ENCODE data around the gene CEP97. TPM values are rescaled to one million over a fixed set of nuclear protein-coding genes. Genes with fewer than 3 reads are reported as not detected.
"Not testable (repeated sequence)": the region's sequence is repeated elsewhere in the genome, so short reads cannot be mapped to it uniquely, and the experiment has no call there.

CEP97 gene
- total RNA-seq, 1 experiment from 2014 or later, result 12.0 TPM

DNA sequence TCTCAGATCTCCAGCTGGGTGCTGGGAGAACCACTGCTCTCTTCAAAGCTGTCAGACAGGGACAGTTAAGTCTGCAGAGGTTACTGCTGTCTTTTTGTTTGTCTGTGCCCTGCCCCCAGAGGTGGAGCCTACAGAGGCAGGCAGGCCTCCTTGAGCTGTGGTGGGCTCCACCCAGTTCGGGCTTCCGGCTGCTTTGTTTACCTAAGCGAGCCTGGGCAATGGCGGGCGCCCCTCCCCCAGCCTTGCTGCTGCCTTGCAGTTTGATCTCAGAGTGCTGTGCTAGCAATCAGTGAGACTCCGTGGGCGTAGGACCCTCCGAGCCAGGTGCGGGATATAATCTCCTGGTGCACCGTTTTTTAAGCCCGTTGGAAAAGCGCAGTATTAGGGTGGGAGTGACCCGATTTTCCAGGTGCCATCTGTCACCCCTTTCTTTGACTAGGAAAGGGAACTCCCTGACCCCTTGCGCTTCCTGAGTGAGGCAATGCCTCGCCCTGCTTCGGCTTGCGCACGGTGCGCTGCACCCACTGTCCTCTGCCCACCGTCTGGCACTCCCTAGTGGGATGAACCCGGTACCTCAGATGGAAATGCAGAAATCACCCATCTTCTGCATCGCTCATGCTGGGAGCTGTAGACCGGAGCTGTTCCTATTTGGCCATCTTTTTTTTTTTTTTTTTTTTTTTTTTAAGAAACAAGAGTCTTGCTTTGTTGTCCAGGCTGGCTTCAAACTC, 29.1 kb downstream of the CEP97 start:
- H3K27me3 Mint-ChIP-seq (ENCODE audit: low read depth); ATAC-seq; CTCF ChIA-PET; H3K27ac Mint-ChIP-seq; POLR2A ChIA-PET; DNase-seq (ENCODE audit: low spot score); H3K4me1 Mint-ChIP-seq; H3K4me3 Mint-ChIP-seq: not testable (repeated sequence)
- Mint-ChIP-seq H3K36me3 (peaks cover 72% of the 10 kb centered on the region), H3K9me3 (peaks cover 33% of the 10 kb centered on the region)

DNA sequence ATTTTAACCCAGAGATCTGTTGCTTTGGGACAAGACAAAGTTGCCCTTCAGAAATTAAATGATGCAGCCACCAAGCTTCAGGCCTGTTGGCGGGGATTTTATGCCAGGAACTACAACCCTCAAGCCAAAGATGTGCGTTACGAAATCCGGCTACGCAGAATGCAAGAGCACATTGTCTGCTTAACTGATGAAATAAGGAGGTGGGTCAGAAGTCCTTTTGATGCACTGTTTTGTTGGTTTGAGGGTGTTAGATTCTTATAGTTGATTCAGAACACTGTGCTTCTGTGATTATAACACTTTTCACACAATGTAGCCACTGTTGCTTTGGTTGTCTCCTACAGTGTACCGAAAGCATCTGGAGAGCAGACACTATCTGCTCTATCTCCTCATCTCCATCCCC, 33.8 kb downstream of the CEP97 start:
- Mint-ChIP-seq H3K27me3 (ENCODE audit: low read depth) (no peaks in the 10 kb centered on the region), H3K27ac (no peak overlapping the region), H3K9me3 (peaks cover 12% of the 10 kb centered on the region), H3K36me3 (peaks cover 57% of the 10 kb centered on the region), H3K4me1 (no peaks in the 10 kb centered on the region), H3K4me3 (no peak overlapping the region)
- DNase-seq (ENCODE audit: low spot score) (no peak), ATAC-seq (no peak)
- CTCF ChIA-PET, result no interaction called here
- POLR2A ChIA-PET, result no interaction called here
- TF ChIP-seq, protein P1, sequence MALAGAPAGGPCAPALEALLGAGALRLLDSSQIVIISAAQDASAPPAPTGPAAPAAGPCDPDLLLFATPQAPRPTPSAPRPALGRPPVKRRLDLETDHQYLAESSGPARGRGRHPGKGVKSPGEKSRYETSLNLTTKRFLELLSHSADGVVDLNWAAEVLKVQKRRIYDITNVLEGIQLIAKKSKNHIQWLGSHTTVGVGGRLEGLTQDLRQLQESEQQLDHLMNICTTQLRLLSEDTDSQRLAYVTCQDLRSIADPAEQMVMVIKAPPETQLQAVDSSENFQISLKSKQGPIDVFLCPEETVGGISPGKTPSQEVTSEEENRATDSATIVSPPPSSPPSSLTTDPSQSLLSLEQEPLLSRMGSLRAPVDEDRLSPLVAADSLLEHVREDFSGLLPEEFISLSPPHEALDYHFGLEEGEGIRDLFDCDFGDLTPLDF (CRISPR knock-in tag; IDR thresholded peaks at IDR 0.05), result no peak
- TF ChIP-seq ATF1 (CRISPR knock-in tag; IDR thresholded peaks at IDR 0.05), result no peak
- no peak for TF ChIP-seq RORB (CRISPR knock-in tag; IDR thresholded peaks at IDR 0.05)
- TF ChIP-seq, protein P2, sequence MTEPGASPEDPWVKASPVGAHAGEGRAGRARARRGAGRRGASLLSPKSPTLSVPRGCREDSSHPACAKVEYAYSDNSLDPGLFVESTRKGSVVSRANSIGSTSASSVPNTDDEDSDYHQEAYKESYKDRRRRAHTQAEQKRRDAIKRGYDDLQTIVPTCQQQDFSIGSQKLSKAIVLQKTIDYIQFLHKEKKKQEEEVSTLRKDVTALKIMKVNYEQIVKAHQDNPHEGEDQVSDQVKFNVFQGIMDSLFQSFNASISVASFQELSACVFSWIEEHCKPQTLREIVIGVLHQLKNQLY (CRISPR knock-in tag; IDR thresholded peaks at IDR 0.05), result no peak
- TF ChIP-seq NR3C1 (CRISPR knock-in tag; conservative IDR thresholded peaks at IDR 0.05; ENCODE audit: low read depth), result no peak
- no peak for TF ChIP-seq ZNF671 (CRISPR knock-in tag; IDR thresholded peaks at IDR 0.05)
- TF ChIP-seq CREM (CRISPR knock-in tag; IDR thresholded peaks at IDR 0.05), result no peak
- no peak for TF ChIP-seq FOXP1 (CRISPR knock-in tag; IDR thresholded peaks at IDR 0.05; ENCODE audit: borderline replicate concordance)
- no peak for TF ChIP-seq JAZF1 (CRISPR knock-in tag; IDR thresholded peaks at IDR 0.05)
- TF ChIP-seq, protein P3, sequence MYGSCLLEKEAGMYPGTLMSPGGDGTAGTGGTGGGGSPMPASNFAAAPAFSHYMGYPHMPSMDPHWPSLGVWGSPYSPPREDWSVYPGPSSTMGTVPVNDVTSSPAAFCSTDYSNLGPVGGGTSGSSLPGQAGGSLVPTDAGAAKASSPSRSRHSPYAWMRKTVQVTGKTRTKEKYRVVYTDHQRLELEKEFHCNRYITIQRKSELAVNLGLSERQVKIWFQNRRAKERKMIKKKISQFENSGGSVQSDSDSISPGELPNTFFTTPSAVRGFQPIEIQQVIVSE (CRISPR knock-in tag; IDR thresholded peaks at IDR 0.05; ENCODE audit: borderline replicate concordance), result no peak
- TF ChIP-seq, protein P4, sequence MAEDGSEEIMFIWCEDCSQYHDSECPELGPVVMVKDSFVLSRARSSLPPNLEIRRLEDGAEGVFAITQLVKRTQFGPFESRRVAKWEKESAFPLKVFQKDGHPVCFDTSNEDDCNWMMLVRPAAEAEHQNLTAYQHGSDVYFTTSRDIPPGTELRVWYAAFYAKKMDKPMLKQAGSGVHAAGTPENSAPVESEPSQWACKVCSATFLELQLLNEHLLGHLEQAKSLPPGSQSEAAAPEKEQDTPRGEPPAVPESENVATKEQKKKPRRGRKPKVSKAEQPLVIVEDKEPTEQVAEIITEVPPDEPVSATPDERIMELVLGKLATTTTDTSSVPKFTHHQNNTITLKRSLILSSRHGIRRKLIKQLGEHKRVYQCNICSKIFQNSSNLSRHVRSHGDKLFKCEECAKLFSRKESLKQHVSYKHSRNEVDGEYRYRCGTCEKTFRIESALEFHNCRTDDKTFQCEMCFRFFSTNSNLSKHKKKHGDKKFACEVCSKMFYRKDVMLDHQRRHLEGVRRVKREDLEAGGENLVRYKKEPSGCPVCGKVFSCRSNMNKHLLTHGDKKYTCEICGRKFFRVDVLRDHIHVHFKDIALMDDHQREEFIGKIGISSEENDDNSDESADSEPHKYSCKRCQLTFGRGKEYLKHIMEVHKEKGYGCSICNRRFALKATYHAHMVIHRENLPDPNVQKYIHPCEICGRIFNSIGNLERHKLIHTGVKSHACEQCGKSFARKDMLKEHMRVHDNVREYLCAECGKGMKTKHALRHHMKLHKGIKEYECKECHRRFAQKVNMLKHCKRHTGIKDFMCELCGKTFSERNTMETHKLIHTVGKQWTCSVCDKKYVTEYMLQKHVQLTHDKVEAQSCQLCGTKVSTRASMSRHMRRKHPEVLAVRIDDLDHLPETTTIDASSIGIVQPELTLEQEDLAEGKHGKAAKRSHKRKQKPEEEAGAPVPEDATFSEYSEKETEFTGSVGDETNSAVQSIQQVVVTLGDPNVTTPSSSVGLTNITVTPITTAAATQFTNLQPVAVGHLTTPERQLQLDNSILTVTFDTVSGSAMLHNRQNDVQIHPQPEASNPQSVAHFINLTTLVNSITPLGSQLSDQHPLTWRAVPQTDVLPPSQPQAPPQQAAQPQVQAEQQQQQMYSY (CRISPR knock-in tag; IDR thresholded peaks at IDR 0.05), result no peak
- TF ChIP-seq, protein P5, sequence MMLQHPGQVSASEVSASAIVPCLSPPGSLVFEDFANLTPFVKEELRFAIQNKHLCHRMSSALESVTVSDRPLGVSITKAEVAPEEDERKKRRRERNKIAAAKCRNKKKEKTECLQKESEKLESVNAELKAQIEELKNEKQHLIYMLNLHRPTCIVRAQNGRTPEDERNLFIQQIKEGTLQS (CRISPR knock-in tag; conservative IDR thresholded peaks at IDR 0.05), result no peak
- no peak for TF ChIP-seq SP1 (CRISPR knock-in tag; conservative IDR thresholded peaks at IDR 0.05)
- TF ChIP-seq SMAD3 (CRISPR knock-in tag; IDR thresholded peaks at IDR 0.05; ENCODE audit: borderline replicate concordance), result no peak
- TF ChIP-seq, protein P6, sequence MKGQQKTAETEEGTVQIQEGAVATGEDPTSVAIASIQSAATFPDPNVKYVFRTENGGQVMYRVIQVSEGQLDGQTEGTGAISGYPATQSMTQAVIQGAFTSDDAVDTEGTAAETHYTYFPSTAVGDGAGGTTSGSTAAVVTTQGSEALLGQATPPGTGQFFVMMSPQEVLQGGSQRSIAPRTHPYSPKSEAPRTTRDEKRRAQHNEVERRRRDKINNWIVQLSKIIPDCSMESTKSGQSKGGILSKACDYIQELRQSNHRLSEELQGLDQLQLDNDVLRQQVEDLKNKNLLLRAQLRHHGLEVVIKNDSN (CRISPR knock-in tag; IDR thresholded peaks at IDR 0.05), result no peak

Measured in WTC11 (cell line).